ENCODE results near the gene AUP1.

DNA sequence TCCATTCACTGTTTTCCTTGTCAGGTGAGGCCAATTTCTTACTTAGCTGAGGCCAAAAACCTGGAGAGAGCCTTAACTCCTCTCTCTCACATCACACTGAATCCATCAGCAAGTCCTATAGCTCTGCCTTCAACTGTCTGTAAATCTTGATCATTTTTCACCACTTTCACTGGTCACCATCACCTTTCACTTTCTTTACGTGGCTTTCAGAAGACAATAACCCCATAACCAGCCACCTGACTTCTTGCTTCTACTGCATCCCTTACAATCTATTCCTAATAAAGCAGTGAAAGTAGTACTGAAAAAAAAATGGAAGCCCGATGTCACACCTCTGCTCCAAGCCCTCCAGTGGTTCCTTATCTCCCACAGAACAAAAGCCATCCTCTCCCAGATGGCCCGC lies 16.5 kb upstream of the AUP1 start:
- TF ChIP-seq FOXP2 (optimal IDR thresholded peaks at IDR 0.05; ENCODE audit: control extremely low read depth, extremely low read length, insufficient read depth) = no peak
- no peak for TF ChIP-seq POLR2AphosphoS5 (IDR thresholded peaks at IDR 0.05; ENCODE audit: borderline replicate concordance, low read depth, low read length)
